ENCODE data around the gene ASPN. TPM values are rescaled to one million over a fixed set of nuclear protein-coding genes. Genes with fewer than 3 reads are reported as not detected.

ASPN gene
- total RNA-seq: 33.7 TPM

DNA sequence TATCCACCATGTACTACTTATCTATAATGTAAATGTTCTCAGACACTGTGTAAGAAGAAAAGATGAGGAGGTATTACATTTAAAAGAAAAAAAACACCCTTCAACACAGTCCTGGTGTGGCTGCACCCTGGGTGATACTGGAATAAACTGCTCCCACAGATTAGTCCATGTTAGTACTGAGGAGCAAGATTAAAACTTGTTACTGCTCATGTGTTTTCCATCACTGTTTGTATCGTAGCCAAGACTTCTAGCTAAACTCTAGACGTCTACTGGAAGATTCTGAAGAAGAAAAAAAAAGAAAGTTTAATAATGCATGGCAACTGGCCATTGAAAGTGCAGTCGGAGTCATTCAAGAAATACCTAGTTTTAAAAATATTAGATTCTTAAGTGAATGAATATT is at the start of gene ASPN:
TSS of gene ASPN (minus strand) at position 178 of the 400 bp plus-strand sequence.

DNA sequence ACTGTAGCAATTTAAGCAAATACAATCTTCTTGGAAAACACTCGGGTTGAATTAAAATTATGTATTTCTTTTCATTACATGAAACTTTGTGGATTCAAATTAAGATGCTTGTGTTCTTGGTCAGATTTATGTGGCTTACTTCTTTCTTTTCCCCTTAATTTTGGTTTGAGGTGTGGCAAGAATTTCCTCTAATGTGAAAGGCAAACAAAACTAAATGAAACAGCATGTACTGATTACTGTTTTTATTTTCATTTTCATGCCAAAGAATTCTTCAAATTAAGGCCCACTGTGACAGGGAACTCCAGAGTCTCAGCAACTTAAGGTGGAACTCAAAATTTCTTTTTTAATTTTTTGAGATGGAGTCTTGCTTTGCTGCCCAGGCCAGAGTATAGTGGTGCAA is 58.0 kb downstream of the ASPN start, which contains the start of gene OMD:
TSS of gene OMD (minus strand) at position 132 of the 400 bp plus-strand sequence. CDS start 6,913 bp downstream, outside the sequence.

Small RNA genes within 50 kb of the gene (small RNA-seq; reads per million reads assigned to genes)
- gene MIR4670 (ENCODE audit: low replicate concordance): not detected

Other genes starting within 250 kb of the ASPN start
- 137 TPM for gene IARS1, start 188.8 kb downstream of the ASPN start, total RNA-seq
- gene NOL8, start 157.2 kb downstream of the ASPN start, total RNA-seq: 18.5 TPM
- gene CENPP, start 156.6 kb downstream of the ASPN start, total RNA-seq: 6.6 TPM
- 46.5 TPM for gene OGN, start 77.9 kb downstream of the ASPN start, total RNA-seq
- gene OMD, start 58.0 kb downstream of the ASPN start, total RNA-seq: 4.1 TPM
- 28.6 TPM for gene ECM2, start 53.5 kb upstream of the ASPN start, total RNA-seq
- 7.2 TPM for gene IPPK, start 187.6 kb upstream of the ASPN start, total RNA-seq